ENCODE results near the gene PTCD1. TPM values are rescaled to one million over a fixed set of nuclear protein-coding genes. Genes with fewer than 3 reads are reported as not detected.

The PTCD1 gene
- total and polyA plus RNA-seq, 9 donors = 3.5 to 8.3 (median 7.3) TPM

DNA sequence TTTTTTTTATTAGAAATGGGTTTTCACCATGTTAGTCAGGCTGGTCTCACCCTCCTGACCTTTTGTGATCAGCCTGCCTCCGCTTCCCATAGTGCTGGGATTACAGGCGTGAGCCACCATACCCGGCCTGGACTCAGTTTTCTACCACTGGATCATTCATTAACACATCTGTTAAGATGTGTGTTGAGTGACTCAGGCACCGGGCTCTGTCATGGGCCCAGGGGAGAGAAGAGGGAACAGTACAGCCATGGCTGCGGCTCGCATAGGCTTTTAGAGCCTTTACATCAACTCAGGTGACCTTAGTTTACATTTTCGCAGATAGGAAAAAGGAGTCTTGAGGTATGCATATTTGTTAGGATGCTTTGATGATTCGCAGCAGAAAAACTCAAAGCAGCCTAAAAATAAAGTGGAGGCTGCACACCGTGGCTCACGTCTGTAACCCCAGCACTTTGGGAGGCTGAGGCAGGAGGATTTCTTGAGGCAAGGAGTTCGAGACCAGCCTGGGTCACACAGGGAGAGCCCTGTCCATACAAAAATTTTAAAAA lies 67.2 kb downstream of the PTCD1 start:
- H3K9me3 ChIP-seq = no peaks in the 10 kb centered on the region
- H3K27ac ChIP-seq = no peak overlapping the region
- no peak overlapping the region for H3K4me3 ChIP-seq
- TF ChIP-seq, protein P1, sequence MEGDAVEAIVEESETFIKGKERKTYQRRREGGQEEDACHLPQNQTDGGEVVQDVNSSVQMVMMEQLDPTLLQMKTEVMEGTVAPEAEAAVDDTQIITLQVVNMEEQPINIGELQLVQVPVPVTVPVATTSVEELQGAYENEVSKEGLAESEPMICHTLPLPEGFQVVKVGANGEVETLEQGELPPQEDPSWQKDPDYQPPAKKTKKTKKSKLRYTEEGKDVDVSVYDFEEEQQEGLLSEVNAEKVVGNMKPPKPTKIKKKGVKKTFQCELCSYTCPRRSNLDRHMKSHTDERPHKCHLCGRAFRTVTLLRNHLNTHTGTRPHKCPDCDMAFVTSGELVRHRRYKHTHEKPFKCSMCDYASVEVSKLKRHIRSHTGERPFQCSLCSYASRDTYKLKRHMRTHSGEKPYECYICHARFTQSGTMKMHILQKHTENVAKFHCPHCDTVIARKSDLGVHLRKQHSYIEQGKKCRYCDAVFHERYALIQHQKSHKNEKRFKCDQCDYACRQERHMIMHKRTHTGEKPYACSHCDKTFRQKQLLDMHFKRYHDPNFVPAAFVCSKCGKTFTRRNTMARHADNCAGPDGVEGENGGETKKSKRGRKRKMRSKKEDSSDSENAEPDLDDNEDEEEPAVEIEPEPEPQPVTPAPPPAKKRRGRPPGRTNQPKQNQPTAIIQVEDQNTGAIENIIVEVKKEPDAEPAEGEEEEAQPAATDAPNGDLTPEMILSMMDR (IDR thresholded peaks at IDR 0.05) = no peak
- no peak for TF ChIP-seq POLR2A (IDR thresholded peaks at IDR 0.05)
- no peak for TF ChIP-seq EP300 (IDR thresholded peaks at IDR 0.05)
- H3K27me3 ChIP-seq = no peaks in the 10 kb centered on the region
- intact Hi-C loops (cut with DNase I) = no loop called here
- DNase-seq = no peak
- H3K4me1 ChIP-seq (ENCODE audit: insufficient read depth) = peaks cover 5% of the 10 kb centered on the region
- H3K36me3 ChIP-seq = no peaks in the 10 kb centered on the region
- 85 to 87% (median 86%) methylated on average over 11 of the region's 11 CpGs for WGBS, 3 donors

DNA sequence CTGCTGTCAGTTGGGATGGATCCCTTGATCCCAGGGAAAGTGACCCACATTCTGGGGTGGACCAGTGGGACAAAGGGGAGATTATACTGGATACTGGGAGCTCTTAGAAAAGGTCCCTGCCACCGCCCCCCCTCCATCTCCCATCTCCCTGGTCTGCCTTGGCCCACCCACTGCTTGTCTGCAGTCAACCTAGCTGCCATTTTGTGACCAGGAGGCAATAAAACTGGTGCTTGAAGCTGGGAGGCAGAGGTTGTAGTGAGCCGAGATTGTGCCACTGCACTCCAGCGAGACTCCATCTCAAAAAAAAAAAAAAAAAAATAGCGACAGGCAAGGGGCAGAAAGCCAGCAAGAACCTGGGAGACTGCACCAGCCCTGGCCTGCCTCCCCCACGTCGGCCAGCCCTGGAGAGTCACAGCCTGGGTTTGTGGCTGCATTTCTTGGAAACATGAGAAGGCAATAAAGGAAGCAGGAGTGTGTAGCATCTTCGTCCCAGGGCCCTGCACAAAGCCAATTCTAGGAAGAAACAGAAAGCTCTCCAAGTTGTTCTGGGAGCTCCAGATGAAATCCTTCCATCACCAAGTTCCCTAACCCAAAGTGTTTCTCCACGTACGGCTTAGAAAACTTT lies 68.7 kb downstream of the PTCD1 start:
- no peak for DNase-seq
- Histone ChIP-seq H3K4me3 (no peak overlapping the region), H3K27ac (no peak overlapping the region), H3K36me3 (no peaks in the 10 kb centered on the region), H3K27me3 (no peaks in the 10 kb centered on the region), H3K9me3 (no peaks in the 10 kb centered on the region), H3K4me1 (ENCODE audit: insufficient read depth) (peaks cover 4% of the 10 kb centered on the region)
- intact Hi-C loops (cut with DNase I) = no loop called here
- 25 to 27% (median 26%) methylated on average over 9 of the region's 9 CpGs for WGBS, 3 donors
- TF ChIP-seq EP300 (IDR thresholded peaks at IDR 0.05) = no peak
- TF ChIP-seq, protein P1 (IDR thresholded peaks at IDR 0.05) = no peak
- no peak for TF ChIP-seq POLR2A (IDR thresholded peaks at IDR 0.05)

DNA sequence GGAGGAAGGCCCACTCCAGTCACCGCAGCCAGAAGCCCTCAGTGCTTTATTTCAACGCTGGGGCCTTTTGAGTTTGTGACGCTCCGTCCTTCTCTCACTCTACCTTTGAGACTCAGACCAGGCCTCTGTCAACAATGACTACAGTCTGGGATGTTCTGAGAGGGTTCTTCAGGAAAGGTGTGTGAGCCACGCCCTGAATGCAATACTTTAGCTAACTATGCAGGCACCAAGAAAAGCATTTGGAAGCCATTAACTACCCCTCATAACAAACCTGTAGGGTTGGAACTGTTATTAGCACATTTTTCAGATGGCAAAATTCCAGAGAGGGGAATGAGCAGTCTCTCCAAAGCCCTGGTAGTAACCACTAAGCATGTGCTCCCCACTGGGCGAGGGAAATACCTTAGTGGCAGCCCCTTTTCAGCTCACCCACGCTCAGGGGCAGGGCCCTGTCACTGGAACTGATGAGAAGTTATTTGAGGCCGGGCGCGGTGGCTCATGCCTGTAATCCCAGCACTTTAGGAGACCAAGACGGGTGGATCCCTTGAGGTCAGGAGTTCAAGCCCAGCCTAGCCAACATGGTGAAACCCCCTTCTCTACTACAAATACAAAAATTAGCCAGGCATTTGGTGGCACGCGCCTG lies 69.7 kb downstream of the PTCD1 start:
- Histone ChIP-seq H3K4me1 (ENCODE audit: insufficient read depth) (peaks cover 4% of the 10 kb centered on the region), H3K4me3 (no peak overlapping the region), H3K27ac (no peak overlapping the region), H3K27me3 (no peaks in the 10 kb centered on the region), H3K36me3 (no peaks in the 10 kb centered on the region), H3K9me3 (no peaks in the 10 kb centered on the region)
- no peak for TF ChIP-seq POLR2A (IDR thresholded peaks at IDR 0.05)
- TF ChIP-seq, protein P1 (IDR thresholded peaks at IDR 0.05) = no peak
- TF ChIP-seq EP300 (IDR thresholded peaks at IDR 0.05) = no peak
- 92 to 96% (median 95%) methylated on average over 13 of the region's 13 CpGs for WGBS, 3 donors
- intact Hi-C loops (cut with DNase I) = no loop called here
- DNase-seq = no peak

Other genes with a start within 250 kb of the PTCD1 start
- not detected for gene KPNA7, start 230.7 kb downstream of the PTCD1 start, total RNA-seq
- gene KPNA7, start 230.7 kb downstream of the PTCD1 start, polyA plus RNA-seq = 1 to 10 TPM in 1 of 2 donors, under 1 TPM in 1; 0.10 to 1.1 TPM
- not detected for gene MYH16, start 166.0 kb downstream of the PTCD1 start, total RNA-seq
- gene MYH16, start 166.0 kb downstream of the PTCD1 start, polyA plus RNA-seq = not detected
- gene ARPC1A, start 112.9 kb downstream of the PTCD1 start, total RNA-seq = 100 to 1,000 TPM in 5 of 7 donors, 10 to 100 TPM in 2; 83.7 to 134 (median 112) TPM
- 100 to 1,000 TPM in 1 of 2 donors, 10 to 100 TPM in 1; 98.1 to 138 TPM for gene ARPC1A, start 112.9 kb downstream of the PTCD1 start, polyA plus RNA-seq
- 10 to 100 TPM; 24.2 to 82.5 (median 42.9) TPM for gene ARPC1B, start 64.1 kb downstream of the PTCD1 start, total RNA-seq
- gene ARPC1B, start 64.1 kb downstream of the PTCD1 start, polyA plus RNA-seq = 10 to 100 TPM; 63.4 to 77.9 TPM
- gene PDAP1, start 30.2 kb downstream of the PTCD1 start, total RNA-seq = 10 to 100 TPM; 31.1 to 90.0 (median 83.9) TPM
- gene PDAP1, start 30.2 kb downstream of the PTCD1 start, polyA plus RNA-seq = 100 to 1,000 TPM in 1 of 2 donors, 10 to 100 TPM in 1; 81.5 to 155 TPM
- 10 to 100 TPM; 44.4 to 96.4 (median 53.4) TPM for gene BUD31, start 29.8 kb downstream of the PTCD1 start, total RNA-seq
- gene BUD31, start 29.8 kb downstream of the PTCD1 start, polyA plus RNA-seq = 100 to 1,000 TPM in 1 of 2 donors, 10 to 100 TPM in 1; 75.6 to 157 TPM
- gene CPSF4, start 145 bp upstream of the PTCD1 start, total RNA-seq = 10 to 100 TPM; 12.1 to 40.9 (median 32.9) TPM
- gene CPSF4, start 145 bp upstream of the PTCD1 start, polyA plus RNA-seq = 10 to 100 TPM; 10.7 to 36.4 TPM
- 100 to 1,000 TPM; 122 to 415 (median 142) TPM for gene ATP5MF, start 27.4 kb upstream of the PTCD1 start, total RNA-seq
- 100 to 1,000 TPM; 418 to 456 TPM for gene ATP5MF, start 27.4 kb upstream of the PTCD1 start, polyA plus RNA-seq
- gene ZNF789, start 34.1 kb upstream of the PTCD1 start, total RNA-seq = 10 to 100 TPM in 4 of 7 donors, 1 to 10 TPM in 3; 4.4 to 10.6 (median 10.1) TPM
- 10 to 100 TPM in 1 of 2 donors, 1 to 10 TPM in 1; 6.7 to 15.8 TPM for gene ZNF789, start 34.1 kb upstream of the PTCD1 start, polyA plus RNA-seq
- 10 to 100 TPM; 29.5 to 43.8 (median 36.7) TPM for gene ZNF394, start 61.5 kb upstream of the PTCD1 start, total RNA-seq
- gene ZNF394, start 61.5 kb upstream of the PTCD1 start, polyA plus RNA-seq = 10 to 100 TPM; 19.2 to 23.1 TPM
- gene ZKSCAN5, start 65.9 kb upstream of the PTCD1 start, total RNA-seq = 10 to 100 TPM in 1 of 7 donors, 1 to 10 TPM in 6; 5.4 to 12.1 (median 8.6) TPM
- 10 to 100 TPM in 1 of 2 donors, 1 to 10 TPM in 1; 5.2 to 10.5 TPM for gene ZKSCAN5, start 65.9 kb upstream of the PTCD1 start, polyA plus RNA-seq
- 10 to 100 TPM in 2 of 7 donors, 1 to 10 TPM in 5; 6.4 to 13.5 (median 9.0) TPM for gene FAM200A, start 113.3 kb upstream of the PTCD1 start, total RNA-seq
- 1 to 10 TPM; 7.5 to 8.9 TPM for gene FAM200A, start 113.3 kb upstream of the PTCD1 start, polyA plus RNA-seq
- gene ZNF655, start 119.8 kb upstream of the PTCD1 start, total RNA-seq = 10 to 100 TPM; 48.7 to 68.5 (median 62.4) TPM
- 10 to 100 TPM; 33.0 to 44.6 TPM for gene ZNF655, start 119.8 kb upstream of the PTCD1 start, polyA plus RNA-seq
- 1 to 10 TPM in 4 of 7 donors, under 1 TPM in 3; 0.25 to 3.5 (median 1.2) TPM for gene TMEM225B, start 159.5 kb upstream of the PTCD1 start, total RNA-seq
- 1 to 10 TPM in 1 of 2 donors, under 1 TPM in 1; 0.84 to 1.7 TPM for gene TMEM225B, start 159.5 kb upstream of the PTCD1 start, polyA plus RNA-seq
- gene ZSCAN25, start 178.1 kb upstream of the PTCD1 start, total RNA-seq = 10 to 100 TPM; 10.2 to 21.1 (median 18.2) TPM
- 10 to 100 TPM in 1 of 2 donors, 1 to 10 TPM in 1; 9.8 to 10.7 TPM for gene ZSCAN25, start 178.1 kb upstream of the PTCD1 start, polyA plus RNA-seq
- gene CYP3A5, start 241.2 kb upstream of the PTCD1 start, total RNA-seq = 10 to 100 TPM in 1 of 7 donors, 1 to 10 TPM in 3, under 1 TPM in 3; 0.20 to 34.5 (median 1.9) TPM
- gene CYP3A5, start 241.2 kb upstream of the PTCD1 start, polyA plus RNA-seq = 1 to 10 TPM in 1 of 2 donors, under 1 TPM in 1; 0.45 to 1.3 TPM

Measured in ovary (tissue), 9 donors.